H1 (cell line): Measurements from ENCODE around the gene SLC39A11. TPM values are rescaled to one million over a fixed set of nuclear protein-coding genes. Genes with fewer than 3 reads are reported as not detected.

ENCODE experiments used
- CTCF ChIA-PET: fragments of 300-600 bp; sonication (Branson Sonifier 250); formaldehyde crosslinking; loops from one replicate; lab custom pipeline; 2021; ENCODE audit not compliant: partially characterized antibody; lab: Charles Lee
- POLR2A ChIA-PET: fragments of 300-600 bp; sonication (Branson Sonifier 250); formaldehyde crosslinking; loops from one replicate; lab custom pipeline; 2021; ENCODE audit warnings: inconsistent platforms; ENCODE audit not compliant: partially characterized antibody; lab: Charles Lee
- DNase-seq, 2 experiments: peaks; one replicate each; pipeline versions ENCODE4 v3.0.0 to v3.0.0-alpha.2; 2010 to 2022; ENCODE audit warnings: low spot score in 2 of 2, low read depth in 1 of 2, mixed read lengths in 1 of 2
- FAIRE-seq: peaks from 2 replicates; lab custom pipeline; 2011; peaks lifted over from hg19 to GRCh38; lab: Jason Lieb, UNC
- H2AFZ ChIP-seq: 2 replicates; pipeline ENCODE4 v1.8.1; 2012; ENCODE audit warnings: low read length, inconsistent platforms
- H2AK5ac ChIP-seq: 2 replicates; pipeline ENCODE4 v1.6.1; 2013; ENCODE audit warnings: low read depth, low read length
- H2BK120ac ChIP-seq: replicated peaks from 2 replicates; pipeline ENCODE3; 2013; ENCODE audit warnings: low read depth, low read length, inconsistent platforms
- H2BK12ac ChIP-seq: 2 replicates; pipeline ENCODE4 v1.6.1; 2013; ENCODE audit warnings: low read depth, low read length
- H2BK15ac ChIP-seq: 2 replicates; pipeline ENCODE4 v1.6.1; 2013; ENCODE audit warnings: low read length
- H2BK20ac ChIP-seq: 2 replicates; pipeline ENCODE4 v1.6.1; 2013; ENCODE audit warnings: low read length
- H2BK5ac ChIP-seq: 2 replicates; pipeline ENCODE4 v1.6.1; 2013; ENCODE audit warnings: low read depth, low read length
- H3K14ac ChIP-seq: 2 replicates; pipeline ENCODE4 v1.6.1; 2013; ENCODE audit warnings: inconsistent platforms; ENCODE audit not compliant: insufficient read length
- H3K18ac ChIP-seq: 2 replicates; pipeline ENCODE4 v1.6.1; 2013; ENCODE audit warnings: low read length; ENCODE audit errors: extremely low read depth
- H3K23ac ChIP-seq: 2 replicates; pipeline ENCODE4 v1.6.1; 2013; ENCODE audit warnings: inconsistent platforms; ENCODE audit not compliant: insufficient read length
- H3K23me2 ChIP-seq: 2 replicates; pipeline ENCODE4 v1.6.1; 2013; ENCODE audit warnings: low read depth, low read length
- H3K27ac ChIP-seq: 2 replicates; pipeline ENCODE4 v1.6.1; 2011; ENCODE audit warnings: low read depth, low read length, inconsistent platforms
- H3K27me3 ChIP-seq, 4 experiments: replicated peaks in 1 of 4; 1 replicate in 1 of 4; 2 replicates in 3 of 4; pipeline versions ENCODE4 v1.6.1 to v1.8.1; 2011 to 2013; ENCODE audit warnings: low read length in 3 of 4, mild to moderate bottlenecking in 3 of 4, inconsistent platforms in 2 of 4, mixed read lengths in 2 of 4, moderate library complexity in 1 of 4; ENCODE audit not compliant: control insufficient read depth in 3 of 4, insufficient read depth in 3 of 4; ENCODE audit errors: extremely low read depth in 1 of 4
- H3K36me3 ChIP-seq, 4 experiments: 2 replicates each; pipeline versions ENCODE4 v1.6.1 to v1.8.1; 2011 to 2013; ENCODE audit warnings: mild to moderate bottlenecking in 4 of 4, low read length in 3 of 4, moderate library complexity in 2 of 4, control low read depth in 1 of 4, inconsistent platforms in 1 of 4; ENCODE audit not compliant: insufficient read depth in 4 of 4, control insufficient read depth in 2 of 4
- H3K4ac ChIP-seq: replicated peaks from 2 replicates; pipeline ENCODE3; 2013; ENCODE audit warnings: low read length, low read depth, mixed read lengths, inconsistent platforms; ENCODE audit not compliant: insufficient read length
- H3K4me1 ChIP-seq, 4 experiments: replicated peaks in 1 of 4; 1 replicate in 1 of 4; 2 replicates in 3 of 4; pipeline versions ENCODE4 v1.6.1 to v1.8.1; 2011 to 2013; ENCODE audit warnings: low read length in 3 of 4, inconsistent platforms in 2 of 4, mixed read lengths in 1 of 4; ENCODE audit not compliant: insufficient read depth in 4 of 4, control insufficient read depth in 3 of 4
- H3K4me2 ChIP-seq, 2 experiments: 2 replicates each; pipeline versions ENCODE4 v1.6.1 to v1.8.1; 2011 to 2013; ENCODE audit warnings: low read depth in 2 of 2, low read length in 2 of 2, control low read depth in 1 of 2, inconsistent platforms in 1 of 2, mild to moderate bottlenecking in 1 of 2; ENCODE audit not compliant: insufficient read depth in 1 of 2
- H3K4me3 ChIP-seq, 4 experiments: fragments of 200-600, 300-600 bp in 1 of 4; sonication (generic), shearing (Covaris generic), sonication (Bioruptor Twin) in 1 of 4; 2 replicates each; pipeline versions ENCODE4 v1.5.1 to v1.8.1; 2011 to 2016; ENCODE audit warnings: low read length in 4 of 4, low read depth in 3 of 4, control low read depth in 2 of 4, inconsistent platforms in 2 of 4, mild to moderate bottlenecking in 2 of 4, mixed read lengths in 1 of 4, moderate library complexity in 1 of 4; ENCODE audit not compliant: insufficient read depth in 2 of 4; ENCODE audit errors: extremely low read depth in 1 of 4
- H3K56ac ChIP-seq: replicated peaks from 2 replicates; pipeline ENCODE3; 2013; ENCODE audit warnings: low read depth, mild to moderate bottlenecking, mixed read lengths, low read length, inconsistent platforms; ENCODE audit not compliant: insufficient read length
- H3K79me1 ChIP-seq: 2 replicates; pipeline ENCODE4 v1.6.1; 2013; ENCODE audit warnings: low read depth, low read length, control low read depth
- H3K79me2 ChIP-seq, 2 experiments: 2 replicates each; pipeline versions ENCODE4 v1.6.1 to v1.8.1; 2012 to 2013; ENCODE audit warnings: low read length in 2 of 2, mild to moderate bottlenecking in 2 of 2, inconsistent platforms in 1 of 2; ENCODE audit not compliant: insufficient read depth in 2 of 2, control insufficient read depth in 1 of 2
- H3K9ac ChIP-seq, 4 experiments: replicated peaks in 1 of 4; 1 replicate in 1 of 4; 2 replicates in 3 of 4; pipeline versions ENCODE4 v1.6.1 to v1.8.1; 2011 to 2013; ENCODE audit warnings: low read depth in 3 of 4, low read length in 3 of 4, control low read depth in 2 of 4, mild to moderate bottlenecking in 2 of 4, moderate library complexity in 2 of 4, inconsistent platforms in 1 of 4; ENCODE audit errors: extremely low read depth in 1 of 4
- H3K9me3 ChIP-seq, 2 experiments: 2 replicates each; pipeline versions ENCODE4 v1.6.1 to v1.8.1; 2012 to 2013; ENCODE audit warnings: mild to moderate bottlenecking in 2 of 2, moderate library complexity in 2 of 2, control low read depth in 1 of 2, inconsistent platforms in 1 of 2, low read depth in 1 of 2, low read length in 1 of 2, mixed read lengths in 1 of 2; ENCODE audit not compliant: insufficient read depth in 2 of 2
- H4K20me1 ChIP-seq, 2 experiments: replicated peaks in 1 of 2; 2 replicates each; pipeline versions ENCODE3 to v1.8.1; 2011 to 2013; ENCODE audit warnings: inconsistent platforms in 2 of 2, low read length in 2 of 2, mild to moderate bottlenecking in 1 of 2; ENCODE audit not compliant: insufficient read depth in 2 of 2, control insufficient read depth in 1 of 2
- H4K5ac ChIP-seq: 2 replicates; pipeline ENCODE4 v1.6.1; 2013; ENCODE audit warnings: low read length, low read depth, mixed read lengths, inconsistent platforms; ENCODE audit not compliant: insufficient read length
- H4K8ac ChIP-seq: 2 replicates; pipeline ENCODE4 v1.8.0; 2013; ENCODE audit warnings: mild to moderate bottlenecking, moderate library complexity, low read length, inconsistent platforms; ENCODE audit not compliant: insufficient read depth; ENCODE audit errors: extremely low read depth
- H4K91ac ChIP-seq: replicated peaks from 2 replicates; pipeline ENCODE3; 2013; ENCODE audit warnings: low read length, mixed read lengths, inconsistent platforms; ENCODE audit not compliant: insufficient read length
- BACH1 ChIP-seq: IDR thresholded peaks from 2 replicates; pipeline ENCODE4 v1.6.1; 2012; ENCODE audit warnings: low read length, improper control_type of control experiment
- BRCA1 ChIP-seq: IDR thresholded peaks from 2 replicates; pipeline ENCODE4 v1.6.1; 2012; ENCODE audit warnings: low read depth, low read length, improper control_type of control experiment
- EZH2 ChIP-seq: fragments of 200-600 bp; sonication (generic); IDR thresholded peaks from 2 replicates; pipeline ENCODE4 v1.7.1; 2012; ENCODE audit warnings: low read depth, mild to moderate bottlenecking, moderate library complexity, low read length, inconsistent platforms; ENCODE audit not compliant: severe bottlenecking
- JUND ChIP-seq: IDR thresholded peaks from 2 replicates; pipeline ENCODE4 v1.6.1; 2011; ENCODE audit warnings: mild to moderate bottlenecking, improper control_type of control experiment, low read length
- KDM1A ChIP-seq: fragments of 200-600, 300-600 bp; sonication (generic); IDR thresholded peaks from 2 replicates; pipeline ENCODE4 v1.7.1; 2016; ENCODE audit warnings: mild to moderate bottlenecking, low read length, borderline replicate concordance
- KDM5A ChIP-seq: fragments of 200-600 bp; IDR thresholded peaks from 2 replicates; pipeline ENCODE4 v1.7.1; 2012; ENCODE audit warnings: mild to moderate bottlenecking, low read length, inconsistent platforms, mixed read lengths
- MAFK ChIP-seq: IDR thresholded peaks from 2 replicates; pipeline ENCODE4 v1.6.1; 2012; ENCODE audit warnings: low read depth, mild to moderate bottlenecking, improper control_type of control experiment, low read length
- NRF1 ChIP-seq: IDR thresholded peaks from 2 replicates; pipeline ENCODE4 v1.6.1; 2011; ENCODE audit warnings: mild to moderate bottlenecking, low read depth, low read length, improper control_type of control experiment
- RBBP5 ChIP-seq: IDR thresholded peaks from 2 replicates; pipeline ENCODE4 v1.7.1; 2012; ENCODE audit warnings: low read depth, mild to moderate bottlenecking, inconsistent platforms, low read length, moderate library complexity, borderline replicate concordance
- SP1 ChIP-seq: IDR thresholded peaks from 2 replicates; pipeline ENCODE4 v1.6.1; 2011; ENCODE audit warnings: low read depth, low read length
- SP2 ChIP-seq: IDR thresholded peaks from 2 replicates; pipeline ENCODE4 v1.6.1; 2012; ENCODE audit warnings: mild to moderate bottlenecking, low read length, inconsistent platforms
- SP4 ChIP-seq: IDR thresholded peaks from 2 replicates; pipeline ENCODE4 v1.6.1; 2012; ENCODE audit warnings: low read length, inconsistent platforms
- SRF ChIP-seq: IDR thresholded peaks from 2 replicates; pipeline ENCODE4 v1.6.1; 2011; ENCODE audit warnings: mild to moderate bottlenecking, low read depth, low read length, moderate library complexity
- TAF1 ChIP-seq: IDR thresholded peaks from 2 replicates; pipeline ENCODE4 v1.6.1; 2011; ENCODE audit warnings: mild to moderate bottlenecking, low read depth, low read length
- ZNF274 ChIP-seq: IDR thresholded peaks from 2 replicates; pipeline ENCODE4 v1.7.0; 2012; ENCODE audit warnings: low read length, borderline replicate concordance; ENCODE audit errors: extremely low read depth
- WGBS, 2 experiments: shearing (Covaris generic) in 1 of 2; methylation state at CpG; one replicate each; pipeline versions ENCODE4 v1.1.6 to v1.1.7; 2013 to 2015; ENCODE audit warnings: low lambda C conversion rate in 2 of 2, mixed read lengths in 2 of 2, inconsistent platforms in 1 of 2, low coverage in 1 of 2, missing lambda C conversion rate in 1 of 2; ENCODE audit not compliant: insufficient replicate concordance in 2 of 2, insufficient coverage in 1 of 2, insufficient read length in 1 of 2; ENCODE audit errors: extremely low coverage in 1 of 2, missing lambda C conversion rate in 1 of 2; 5-methylcytosine and 5-hydroxymethylcytosine counted together
- polyA plus RNA-seq, 7 experiments: library from polyadenylated mRNA; depleted of rRNA in 3 of 7; stranded (reverse) in 5 of 7; unstranded in 2 of 7; fragments of >200 nt in 5 of 7; fragments of 200-250 nt in 2 of 7; gene quantifications; 1 replicate in 5 of 7; 2 replicates in 1 of 7; 4 replicates in 1 of 7; pipeline versions ENCODE4 v1.2.1 to v1.2.3, GENCODE V29; 2011 to 2013; ENCODE audit warnings: missing spikeins in 2 of 7, mixed read lengths in 2 of 7
- total RNA-seq: library from RNA; stranded (reverse); fragmentation: NEBNext Ultra II Directional; extraction: Animal tissue kit (Norgen Biotek cat#: 25700); gene quantifications from 2 replicates; pipeline ENCODE4 v1.2.1, GENCODE V29; 2021
- TF ChIP-seq, protein P1 (sequence below): IDR thresholded peaks from 2 replicates; pipeline ENCODE4 v1.6.1; 2011; ENCODE audit warnings: low read length, improper control_type of control experiment

Gene SLC39A11
- total and polyA plus RNA-seq, 2 of the 8 experiments (the other 6 are each of a cell fraction or from before 2014, with no cell fraction given), result 12.2 to 19.6 TPM

DNA sequence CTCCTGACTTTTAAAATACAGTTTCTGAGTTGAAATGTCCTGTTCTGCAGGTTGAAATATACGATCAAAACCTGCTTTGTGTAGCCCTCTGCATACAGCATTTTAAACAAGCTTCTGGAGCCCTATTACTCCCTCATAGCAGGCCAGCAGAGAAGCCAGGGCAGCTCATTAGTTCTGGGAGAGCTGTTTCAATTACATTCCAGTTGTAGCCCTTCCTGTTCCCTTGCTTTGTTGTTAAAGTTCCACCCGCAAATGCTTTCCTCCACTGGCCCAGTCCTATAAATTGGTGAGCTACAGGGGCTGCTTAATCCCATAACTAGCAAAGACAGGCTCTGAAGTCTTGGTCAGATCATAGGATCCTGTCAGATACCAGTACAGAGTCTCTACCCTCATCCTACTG, 162.5 kb downstream of the SLC39A11 start:
- no peak overlapping the region for H2BK12ac ChIP-seq
- H3K56ac ChIP-seq, result no peak overlapping the region
- TF ChIP-seq SRF (no peak), SP2 (no peak), TAF1 (no peak), EZH2 (no peak), SP1 (no peak), KDM1A (no peak), SP4 (no peak), KDM5A (no peak), MAFK (no peak), NRF1 (no peak), ZNF274 (no peak), JUND (no peak), BACH1 (no peak), RBBP5 (no peak), BRCA1 (no peak)
- TF ChIP-seq, protein P1, sequence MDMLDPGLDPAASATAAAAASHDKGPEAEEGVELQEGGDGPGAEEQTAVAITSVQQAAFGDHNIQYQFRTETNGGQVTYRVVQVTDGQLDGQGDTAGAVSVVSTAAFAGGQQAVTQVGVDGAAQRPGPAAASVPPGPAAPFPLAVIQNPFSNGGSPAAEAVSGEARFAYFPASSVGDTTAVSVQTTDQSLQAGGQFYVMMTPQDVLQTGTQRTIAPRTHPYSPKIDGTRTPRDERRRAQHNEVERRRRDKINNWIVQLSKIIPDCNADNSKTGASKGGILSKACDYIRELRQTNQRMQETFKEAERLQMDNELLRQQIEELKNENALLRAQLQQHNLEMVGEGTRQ, result no peak

More for the DNA sequence above, 162.5 kb downstream of the SLC39A11 start:
- Histone ChIP-seq H2AK5ac (no peak overlapping the region), H2AFZ (no peak overlapping the region), H2BK15ac (no peak overlapping the region), H3K36me3 (no peaks in the 10 kb centered on the region), H2BK120ac (no peak overlapping the region), H4K20me1 (no peaks in the 10 kb centered on the region), H3K9ac (no peak overlapping the region), H3K14ac (no peak overlapping the region), H3K9me3 (no peaks in the 10 kb centered on the region), H3K4me1 (no peaks in the 10 kb centered on the region), H3K79me2 (no peaks in the 10 kb centered on the region), H3K79me1 (no peaks in the 10 kb centered on the region), H2BK5ac (no peak overlapping the region), H3K23me2 (no peaks in the 10 kb centered on the region), H2BK20ac (no peak overlapping the region), H3K4ac (no peak overlapping the region), H3K4me3 (no peak overlapping the region), H3K27me3 (no peaks in the 10 kb centered on the region), H3K4me2 (no peak overlapping the region), H3K18ac (no peak overlapping the region), H4K91ac (no peak overlapping the region), H3K23ac (no peak overlapping the region), H3K27ac (no peak overlapping the region), H4K5ac (no peak overlapping the region), H4K8ac (no peak overlapping the region)
- FAIRE-seq (no peak), DNase-seq (no peak)
- CTCF ChIA-PET, result interaction anchor here (2.9 kb wide), 1 partner anchor 204 kb away, joined by 11 read pairs; no protein-coding TSS in a partner anchor
- WGBS, 2 experiments, result 93% methylated on average over 2 of the region's 2 CpGs; no CpG with 5 or more reads in 1 of the 2 experiments
- POLR2A ChIA-PET, result no interaction called here
